HG02588 (cell line): ENCODE measurements around the gene KRIT1.
A peak's percentile ranks its signal among the peaks of the same experiment; 100 is the strongest.
"Not testable (repeated sequence)": the region's sequence is repeated elsewhere in the genome, so short reads cannot be mapped to it uniquely, and the experiment has no call there.

ENCODE experiments used
- ATAC-seq: cut with Tn5 transposase; IDR thresholded peaks from one replicate; pipeline ENCODE4 v1.9.1; 2021; ENCODE audit warnings: mild to moderate bottlenecking, moderate library complexity; ENCODE audit not compliant: unreplicated experiment

The KRIT1 gene

GRCh38 chr7:92245487-92246359 is at the start of gene KRIT1, which contains the start of gene ANKIB1:
Gene KRIT1 (minus strand): TSS chr7:92245914. CDS start chr7:92242135, 3,779 bp downstream.
Gene ANKIB1 (plus strand): TSS chr7:92245974. CDS start chr7:92294979, 49,005 bp downstream.
- peak; percentile 81 for ATAC-seq

GRCh38 chr7:92295391-92295790 is 49.7 kb upstream of the KRIT1 start:
- ATAC-seq, result no peak

DNA sequence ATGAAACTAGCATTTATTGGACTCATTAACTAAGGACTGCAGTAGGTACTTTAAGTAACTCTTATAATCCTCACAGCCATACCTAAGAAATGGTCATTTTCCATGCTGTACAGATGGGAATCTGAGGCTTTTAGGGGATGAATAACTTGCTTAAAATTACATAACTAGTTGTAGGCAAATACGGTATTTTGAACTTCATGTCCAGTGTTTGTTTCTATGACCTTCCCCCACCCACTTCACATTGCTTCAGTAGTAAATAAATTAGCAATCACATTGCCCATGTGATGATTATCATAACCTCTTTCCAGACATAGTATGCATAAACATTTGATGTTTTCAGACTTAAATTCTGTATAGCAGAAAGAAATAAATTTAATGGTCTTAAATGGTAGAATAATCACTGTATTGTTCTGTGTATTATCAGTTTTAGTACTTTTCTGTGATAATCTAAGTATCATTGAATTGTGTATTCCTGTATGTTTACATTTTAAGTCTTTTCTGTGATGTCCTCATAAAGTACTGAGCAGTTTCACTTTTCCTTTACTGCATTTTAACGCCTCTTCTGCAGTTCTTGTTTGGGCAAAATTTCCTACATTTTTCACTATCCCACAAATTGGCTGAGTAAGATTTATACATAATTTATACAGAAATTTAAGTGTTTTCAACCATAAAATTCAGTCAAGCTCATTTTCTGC is 48.3 kb upstream of the KRIT1 start:
- ATAC-seq, result no peak

GRCh38 chr7:92292981-92293380 is 47.3 kb upstream of the KRIT1 start:
- no peak for ATAC-seq

GRCh38 chr7:92289321-92289720 is 43.6 kb upstream of the KRIT1 start:
- no peak for ATAC-seq

GRCh38 chr7:92282930-92283329 is 37.2 kb upstream of the KRIT1 start:
- ATAC-seq, result no peak

DNA sequence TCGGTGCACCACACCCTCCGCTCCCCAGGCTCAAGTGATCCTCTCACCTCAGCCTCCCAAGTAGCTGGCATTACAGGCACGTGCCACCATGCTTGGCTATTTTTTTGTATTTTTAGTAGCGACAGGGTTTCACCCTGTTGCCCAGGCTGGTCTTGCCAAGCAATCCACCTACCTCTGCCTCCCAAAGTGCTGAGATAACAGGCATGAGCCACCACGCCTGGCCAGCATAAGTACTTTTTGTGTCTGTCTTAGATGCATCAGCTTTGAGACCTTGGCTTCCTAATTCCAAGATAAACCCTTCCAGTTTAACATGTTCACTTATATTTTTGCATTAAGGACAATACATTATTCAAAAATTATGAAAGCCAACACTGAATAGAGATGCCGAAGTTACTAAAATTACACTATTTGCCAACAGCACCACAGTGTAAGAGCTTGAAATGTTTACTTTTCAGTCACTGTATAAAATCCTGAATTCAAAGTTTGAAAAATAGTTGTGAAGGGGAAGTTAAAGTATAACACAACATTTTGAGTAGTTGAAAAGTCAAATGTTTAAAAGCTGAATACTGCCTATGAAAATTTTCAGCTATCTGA is 36.6 kb upstream of the KRIT1 start:
- ATAC-seq, result no peak

DNA sequence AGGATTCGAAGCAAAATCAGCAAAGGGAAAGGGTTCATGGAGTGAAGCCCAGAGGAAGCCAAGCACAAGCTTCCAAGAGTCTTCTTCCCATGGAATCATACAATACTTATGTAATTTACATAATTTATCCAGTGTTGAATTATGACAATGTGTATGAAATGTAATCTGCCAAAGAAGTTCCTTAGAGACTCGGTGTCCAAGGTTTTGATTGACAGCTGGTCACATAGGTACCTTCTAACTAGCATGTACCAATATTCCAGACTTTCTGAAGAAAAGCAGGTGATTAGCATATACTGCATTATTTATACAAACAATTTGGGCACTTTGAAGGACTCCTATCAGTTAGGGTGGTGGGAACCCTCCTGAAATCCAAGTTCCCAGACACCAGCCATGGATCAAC is 35.3 kb upstream of the KRIT1 start:
- ATAC-seq, result no peak

GRCh38 chr7:92279396-92280031 is 33.8 kb upstream of the KRIT1 start:
- no peak for ATAC-seq

DNA sequence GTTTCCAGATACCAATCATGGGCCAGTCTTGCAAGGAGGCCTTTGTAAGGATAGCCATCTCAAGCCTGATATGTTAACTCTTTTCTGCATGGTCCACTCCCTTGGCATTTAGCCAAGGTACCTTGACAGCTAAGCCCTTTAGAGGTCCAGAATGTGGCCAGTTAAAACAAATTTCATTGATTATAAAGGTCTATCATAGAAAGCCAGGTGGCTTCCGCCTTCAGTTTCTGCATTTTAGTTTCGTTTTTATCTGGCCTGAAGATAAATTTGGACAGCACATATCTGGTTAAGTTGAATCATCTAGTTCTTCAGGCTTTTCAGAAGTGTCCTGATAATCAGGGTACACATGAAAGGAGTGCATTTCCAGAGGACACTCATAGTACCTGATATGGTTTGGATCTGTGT is 30.7 kb upstream of the KRIT1 start:
- peak; percentile 87 for ATAC-seq

DNA sequence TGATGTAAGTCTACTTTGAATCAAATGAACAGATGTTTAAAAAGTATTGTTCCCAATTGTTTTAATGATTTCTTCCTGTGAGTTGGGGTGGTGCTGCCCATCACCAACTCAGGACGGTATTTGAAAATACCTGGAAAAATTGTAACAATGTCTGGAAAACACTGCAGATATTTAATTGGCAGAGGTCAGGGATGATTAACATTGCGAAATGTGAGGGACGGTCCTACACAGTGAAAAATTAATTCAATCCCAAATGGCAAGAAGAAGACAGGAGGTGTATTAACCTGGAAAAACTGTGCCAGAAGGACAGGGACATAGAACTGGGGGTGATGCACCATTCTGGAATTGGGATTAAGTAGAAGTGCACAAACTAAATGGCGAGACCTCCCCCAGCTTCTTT is 29.6 kb upstream of the KRIT1 start:
- no peak for ATAC-seq

GRCh38 chr7:92268921-92269320 is 23.2 kb upstream of the KRIT1 start:
- no peak for ATAC-seq

- no peak for ATAC-seq
Observed at GRCh38 chr7:92266415-92267241, 20.9 kb upstream of the KRIT1 start.

DNA sequence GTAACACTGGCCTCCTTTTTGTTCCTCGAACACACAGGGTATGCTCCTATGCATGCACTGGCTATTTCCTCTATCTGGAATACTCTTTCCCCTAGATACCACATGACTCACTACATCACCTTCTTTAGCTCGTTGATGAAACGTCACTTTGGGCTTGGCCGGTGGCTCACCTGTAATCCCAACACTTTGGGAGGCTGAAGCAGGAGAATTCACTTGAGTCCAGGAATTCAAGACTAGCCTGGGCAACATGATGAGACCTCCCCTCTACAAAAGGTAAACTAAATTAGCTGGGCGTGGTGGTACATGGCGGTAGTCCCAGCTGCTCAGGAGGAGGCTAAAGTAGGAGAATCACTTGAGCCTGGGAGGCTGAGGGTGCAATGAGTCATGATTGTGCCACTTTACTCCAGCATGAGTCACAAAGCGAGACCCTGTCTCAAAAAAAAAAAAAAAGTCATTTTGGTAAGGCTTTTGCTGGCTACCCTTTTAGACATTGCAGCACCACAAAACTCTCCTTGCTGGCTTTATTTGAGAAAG is 14.6 kb upstream of the KRIT1 start:
- no peak for ATAC-seq

- no peak for ATAC-seq
Observed at GRCh38 chr7:92259610-92260247, 14.0 kb upstream of the KRIT1 start.

- no peak for ATAC-seq
Observed at GRCh38 chr7:92259062-92259461, 13.3 kb upstream of the KRIT1 start.

DNA sequence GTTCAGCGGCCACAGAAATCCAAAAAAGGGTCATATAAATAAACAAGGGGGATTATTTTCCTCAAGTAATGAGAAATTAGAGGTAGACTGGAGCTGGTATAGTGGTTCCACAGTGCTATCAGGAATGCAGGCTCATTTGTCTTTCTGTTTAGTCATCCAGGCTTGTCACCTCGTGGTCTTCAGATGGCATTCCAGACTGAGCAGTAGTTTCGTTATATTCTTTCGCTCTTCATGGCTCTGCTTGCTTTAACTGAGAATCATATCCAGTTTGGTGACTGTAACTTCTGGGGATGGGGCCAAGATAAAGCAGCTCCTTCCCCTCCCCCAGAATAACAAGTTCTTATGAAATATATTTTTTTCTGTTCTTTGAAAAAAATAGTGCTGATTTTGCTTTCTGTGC is 9.6 kb upstream of the KRIT1 start:
- no peak for ATAC-seq

DNA sequence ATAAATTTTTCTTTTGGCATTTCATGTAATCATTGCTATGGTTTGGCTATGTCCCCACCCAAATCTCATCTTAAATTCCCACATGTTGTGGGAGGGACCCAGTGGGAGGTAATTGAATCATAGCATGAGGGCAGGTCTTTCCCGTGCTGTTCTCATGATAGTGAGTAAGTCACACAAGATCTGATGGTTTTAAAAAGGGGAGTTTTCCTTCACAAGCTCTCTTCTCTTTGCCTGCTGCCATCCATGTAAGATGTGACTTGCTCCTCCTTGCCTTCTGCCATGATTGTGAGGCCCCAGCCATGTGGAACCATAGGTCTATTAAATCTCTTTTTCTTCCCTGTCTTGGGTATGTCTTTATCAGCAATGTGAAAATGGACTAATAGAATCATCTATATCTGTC is 9.1 kb upstream of the KRIT1 start:
- ATAC-seq, result not testable (repeated sequence)

DNA sequence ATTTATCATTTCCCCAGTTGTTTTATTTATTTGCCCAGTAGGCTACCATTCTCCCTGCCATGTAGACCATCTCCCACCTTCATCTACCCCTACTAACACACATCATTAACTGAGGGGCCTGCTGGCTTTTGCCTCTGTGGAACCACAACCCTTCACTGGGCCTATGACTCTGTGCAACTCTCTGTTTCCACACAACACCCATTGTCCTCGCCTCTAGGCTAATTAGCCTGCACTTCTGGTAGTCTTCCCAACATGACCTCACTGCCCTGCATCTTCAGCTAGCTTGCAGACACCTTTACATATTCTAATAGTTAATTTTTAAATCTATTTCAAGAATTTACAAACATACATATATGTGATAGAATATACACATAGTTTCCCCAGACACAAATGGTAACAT is 7.5 kb upstream of the KRIT1 start:
- no peak for ATAC-seq

DNA sequence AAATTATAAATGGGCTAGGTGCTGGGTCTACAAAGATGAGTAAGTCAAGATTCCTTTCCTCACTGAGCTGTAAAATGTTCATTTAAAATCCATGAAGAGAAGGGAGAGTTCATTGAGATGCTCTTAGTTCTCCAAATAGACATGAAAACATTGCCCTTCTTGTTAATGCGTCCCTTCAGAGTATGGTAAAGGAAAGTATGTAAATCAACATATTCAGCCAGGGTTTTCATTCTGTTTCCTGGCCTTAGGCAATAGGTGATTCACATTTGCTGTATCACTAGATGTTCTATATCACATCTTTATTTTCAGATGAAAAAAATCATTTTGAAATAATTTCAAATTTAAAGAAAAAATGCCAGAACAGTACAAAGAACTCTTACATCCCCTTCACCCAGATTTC is 5.5 kb upstream of the KRIT1 start:
- no peak for ATAC-seq
